ENCODE results near the gene NDUFB11.

DNA sequence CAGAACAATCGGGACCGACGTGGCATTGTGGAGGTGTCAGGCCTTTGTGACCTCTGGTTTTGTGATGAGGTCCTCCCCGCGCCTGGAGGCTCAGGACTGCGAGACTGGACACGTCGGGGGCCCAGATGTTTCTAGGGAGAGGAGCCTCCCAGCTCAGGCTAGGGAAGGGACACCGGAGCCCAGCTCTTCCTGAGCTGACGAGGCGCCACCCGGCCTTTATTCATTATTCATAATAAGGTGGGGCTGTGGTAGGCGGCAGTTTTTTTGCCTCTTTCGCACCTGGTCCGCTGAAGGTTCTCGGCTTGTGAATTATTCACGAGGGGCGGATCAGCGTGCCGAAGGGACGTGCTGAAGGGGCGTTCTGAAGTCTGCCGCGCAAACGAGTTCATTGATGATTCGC, 46.8 kb upstream of the NDUFB11 start:
- TF ChIP-seq TAF1 (IDR thresholded peaks at IDR 0.05; ENCODE audit: borderline replicate concordance, insufficient read depth, low read length) (no peak), POLR2AphosphoS5 (IDR thresholded peaks at IDR 0.05; ENCODE audit: low read depth, low read length) (no peak), FOXP2 (optimal IDR thresholded peaks at IDR 0.05; ENCODE audit: borderline replicate concordance, extremely low read depth, extremely low read length, insufficient read depth) (no peak)
- TF ChIP-seq, protein P1, sequence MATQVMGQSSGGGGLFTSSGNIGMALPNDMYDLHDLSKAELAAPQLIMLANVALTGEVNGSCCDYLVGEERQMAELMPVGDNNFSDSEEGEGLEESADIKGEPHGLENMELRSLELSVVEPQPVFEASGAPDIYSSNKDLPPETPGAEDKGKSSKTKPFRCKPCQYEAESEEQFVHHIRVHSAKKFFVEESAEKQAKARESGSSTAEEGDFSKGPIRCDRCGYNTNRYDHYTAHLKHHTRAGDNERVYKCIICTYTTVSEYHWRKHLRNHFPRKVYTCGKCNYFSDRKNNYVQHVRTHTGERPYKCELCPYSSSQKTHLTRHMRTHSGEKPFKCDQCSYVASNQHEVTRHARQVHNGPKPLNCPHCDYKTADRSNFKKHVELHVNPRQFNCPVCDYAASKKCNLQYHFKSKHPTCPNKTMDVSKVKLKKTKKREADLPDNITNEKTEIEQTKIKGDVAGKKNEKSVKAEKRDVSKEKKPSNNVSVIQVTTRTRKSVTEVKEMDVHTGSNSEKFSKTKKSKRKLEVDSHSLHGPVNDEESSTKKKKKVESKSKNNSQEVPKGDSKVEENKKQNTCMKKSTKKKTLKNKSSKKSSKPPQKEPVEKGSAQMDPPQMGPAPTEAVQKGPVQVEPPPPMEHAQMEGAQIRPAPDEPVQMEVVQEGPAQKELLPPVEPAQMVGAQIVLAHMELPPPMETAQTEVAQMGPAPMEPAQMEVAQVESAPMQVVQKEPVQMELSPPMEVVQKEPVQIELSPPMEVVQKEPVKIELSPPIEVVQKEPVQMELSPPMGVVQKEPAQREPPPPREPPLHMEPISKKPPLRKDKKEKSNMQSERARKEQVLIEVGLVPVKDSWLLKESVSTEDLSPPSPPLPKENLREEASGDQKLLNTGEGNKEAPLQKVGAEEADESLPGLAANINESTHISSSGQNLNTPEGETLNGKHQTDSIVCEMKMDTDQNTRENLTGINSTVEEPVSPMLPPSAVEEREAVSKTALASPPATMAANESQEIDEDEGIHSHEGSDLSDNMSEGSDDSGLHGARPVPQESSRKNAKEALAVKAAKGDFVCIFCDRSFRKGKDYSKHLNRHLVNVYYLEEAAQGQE (IDR thresholded peaks at IDR 0.05; ENCODE audit: insufficient read depth in 1 of 2, low read depth in 2 of 2, low read length in 2 of 2), result no peak

Measured in PFSK-1 (cell line).